GM21717 (cell line): ENCODE results near the gene GMPPA.

Experiments
- ATAC-seq: cut with Tn5 transposase; IDR thresholded peaks from one replicate; pipeline ENCODE4 v1.9.1; 2021; ENCODE audit warnings: mild to moderate bottlenecking, moderate library complexity; ENCODE audit not compliant: unreplicated experiment

Gene GMPPA

GRCh38 chr2:219501849-219502248 lies 3.2 kb downstream of the GMPPA start:
- no peak for ATAC-seq

GRCh38 chr2:219502618-219503017 lies 3.9 kb downstream of the GMPPA start:
- no peak for ATAC-seq

GRCh38 chr2:219505585-219505984 lies 6.9 kb downstream of the GMPPA start:
- ATAC-seq, result no peak

DNA sequence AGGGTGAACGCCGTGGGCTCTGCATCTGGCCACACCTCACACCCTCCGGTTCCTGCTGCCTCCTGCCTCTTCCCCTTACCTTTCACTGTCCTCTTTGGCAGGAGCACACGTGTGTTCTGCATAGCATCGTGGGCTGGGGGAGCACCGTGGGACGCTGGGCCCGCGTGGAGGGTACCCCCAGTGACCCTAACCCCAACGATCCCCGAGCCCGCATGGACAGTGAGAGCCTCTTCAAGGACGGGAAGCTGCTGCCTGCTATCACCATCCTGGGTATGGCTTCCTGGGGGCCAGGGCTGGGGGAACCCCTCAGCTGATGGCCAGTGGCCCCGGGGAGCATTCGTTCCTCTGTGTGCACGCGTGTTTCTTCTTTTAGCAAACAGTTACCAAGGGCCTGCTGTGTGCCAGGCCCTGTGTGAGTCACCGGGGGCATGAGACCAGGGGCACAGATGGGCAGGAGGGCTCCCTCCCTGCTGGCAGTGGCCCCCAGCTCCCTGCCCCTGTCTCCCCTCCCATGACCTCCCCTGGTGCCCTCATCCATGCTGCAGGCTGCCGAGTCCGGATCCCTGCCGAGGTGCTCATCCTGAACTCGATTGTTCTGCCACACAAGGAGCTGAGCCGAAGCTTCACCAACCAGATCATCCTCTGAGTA lies 7.6 kb downstream of the GMPPA start:
- ATAC-seq, result no peak

DNA sequence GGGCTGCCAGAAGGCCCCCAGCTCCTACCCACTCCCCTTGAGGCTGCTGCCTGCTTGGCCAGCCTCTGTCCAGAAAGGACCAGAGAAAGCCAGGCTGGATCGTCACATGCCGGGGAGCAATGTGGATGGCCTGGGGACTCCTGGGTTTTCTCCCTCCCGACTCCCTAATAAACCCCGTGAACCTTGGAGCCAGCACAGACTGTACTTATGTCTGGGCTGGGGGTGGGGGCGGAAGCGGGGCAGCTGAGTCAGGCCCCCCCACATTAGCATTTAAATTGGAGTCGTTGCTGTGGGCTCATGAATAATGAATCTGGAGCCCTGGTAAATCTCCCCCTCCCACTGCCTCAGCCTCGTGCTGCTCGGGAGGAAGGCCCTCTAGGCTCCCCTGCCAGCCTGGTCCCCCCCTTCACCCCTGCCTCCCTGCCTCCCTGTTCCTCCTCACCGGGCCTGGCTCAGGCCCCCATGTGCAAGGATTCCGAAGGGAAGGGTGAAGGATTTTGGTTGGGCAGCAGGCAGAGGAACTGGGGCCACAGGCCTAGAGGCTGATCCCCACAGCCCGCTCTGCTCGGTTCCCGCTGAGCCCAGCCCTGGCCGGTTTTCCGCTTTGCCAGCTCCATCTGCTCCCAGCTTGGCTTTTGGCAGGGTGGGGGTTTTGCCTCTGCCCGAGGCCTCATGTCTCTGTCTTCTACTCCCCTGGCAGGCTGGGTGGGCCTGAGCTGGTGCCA lies 8.3 kb downstream of the GMPPA start:
- no peak for ATAC-seq

DNA sequence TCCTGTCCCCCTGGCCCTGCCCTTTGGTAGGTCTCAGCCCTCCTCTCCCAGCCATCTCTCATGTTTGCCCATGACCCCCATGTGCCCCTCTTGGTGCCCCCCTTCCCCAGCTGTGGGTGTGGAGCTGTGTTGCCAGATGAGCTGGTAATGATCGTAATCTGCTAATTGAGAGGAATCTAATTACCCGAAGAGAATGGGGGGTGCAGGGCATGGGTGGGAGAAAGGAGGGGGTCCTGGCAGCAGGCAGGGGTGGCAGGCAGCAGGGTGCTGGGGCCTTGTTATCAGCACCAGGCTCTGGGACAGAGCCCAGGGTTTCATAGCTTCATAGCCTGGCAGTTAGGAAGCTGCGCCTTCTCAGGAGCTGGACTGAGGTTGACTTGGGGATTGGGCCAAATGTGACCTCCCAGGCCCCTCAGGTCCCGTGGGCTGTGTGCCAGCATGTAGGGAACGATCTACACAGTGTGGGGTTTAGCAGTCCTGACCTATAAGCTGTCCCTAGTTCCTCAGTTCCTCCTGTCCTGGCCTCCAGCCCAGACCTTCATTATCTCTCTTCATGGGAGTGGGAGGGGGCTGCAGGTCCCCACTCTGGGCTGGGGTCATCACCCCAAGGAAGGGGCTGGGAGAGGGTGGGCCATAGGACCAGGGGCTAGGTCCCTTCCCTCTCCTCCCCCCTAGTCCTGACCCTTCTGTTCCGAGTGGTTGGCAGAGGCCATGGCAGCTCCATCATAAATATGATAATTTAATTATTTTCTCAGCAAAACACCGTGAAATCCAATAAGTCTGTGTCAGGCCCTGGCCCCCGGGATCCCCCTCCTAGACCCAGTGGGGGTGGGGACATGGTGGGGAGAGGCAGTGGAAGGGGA lies 9.1 kb downstream of the GMPPA start:
- ATAC-seq, result no peak

DNA sequence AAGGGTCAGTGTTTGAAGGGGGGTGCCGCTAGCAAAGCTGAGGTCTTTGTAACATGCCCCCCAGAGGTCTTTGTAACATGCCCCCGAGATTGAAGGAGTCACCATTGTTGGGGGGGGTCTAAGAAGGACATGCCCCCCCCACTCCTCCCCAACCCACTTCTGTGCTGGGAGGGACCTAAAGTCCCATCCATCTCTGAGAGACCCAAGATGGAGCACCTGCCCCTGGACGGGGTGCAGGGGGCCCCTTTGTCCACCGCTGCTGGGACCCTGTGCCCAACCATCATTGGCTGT lies 9.7 kb downstream of the GMPPA start:
- ATAC-seq, result no peak

- ATAC-seq, result no peak
Observed at GRCh38 chr2:219508971-219509779, 10.5 kb downstream of the GMPPA start.

GRCh38 chr2:219509780-219510511 lies 11.3 kb downstream of the GMPPA start:
- ATAC-seq, result no peak

DNA sequence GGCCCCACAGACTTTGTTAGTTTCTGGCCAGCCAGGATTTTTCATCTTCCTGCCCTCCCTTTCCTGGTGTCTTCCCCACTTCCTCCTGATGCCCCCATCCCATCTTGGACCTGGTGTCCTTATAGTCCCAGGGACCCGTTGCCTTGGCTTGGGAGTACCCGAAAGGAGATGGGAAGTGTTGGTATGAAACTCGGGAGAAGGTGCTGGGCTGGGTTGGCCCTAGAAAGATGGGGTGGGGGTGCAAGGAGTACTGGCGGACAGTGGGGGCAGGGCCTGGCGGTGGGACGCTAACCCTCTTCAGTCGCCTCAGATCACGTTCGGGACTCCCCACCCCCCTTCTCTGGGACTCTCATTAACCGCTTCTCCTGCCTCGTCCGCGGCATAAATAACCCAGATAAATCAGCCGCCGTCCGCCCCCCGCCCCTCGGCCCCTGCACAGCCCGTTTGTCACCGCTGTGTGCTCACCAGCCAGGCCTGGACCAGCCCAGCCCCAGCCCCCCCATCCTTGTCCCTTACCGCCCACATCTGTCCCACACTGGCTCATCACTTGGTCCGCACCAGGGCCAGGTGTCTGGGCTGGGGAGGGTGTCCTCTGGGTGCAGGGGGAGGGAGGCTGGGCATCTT lies 11.9 kb downstream of the GMPPA start:
- no peak for ATAC-seq

DNA sequence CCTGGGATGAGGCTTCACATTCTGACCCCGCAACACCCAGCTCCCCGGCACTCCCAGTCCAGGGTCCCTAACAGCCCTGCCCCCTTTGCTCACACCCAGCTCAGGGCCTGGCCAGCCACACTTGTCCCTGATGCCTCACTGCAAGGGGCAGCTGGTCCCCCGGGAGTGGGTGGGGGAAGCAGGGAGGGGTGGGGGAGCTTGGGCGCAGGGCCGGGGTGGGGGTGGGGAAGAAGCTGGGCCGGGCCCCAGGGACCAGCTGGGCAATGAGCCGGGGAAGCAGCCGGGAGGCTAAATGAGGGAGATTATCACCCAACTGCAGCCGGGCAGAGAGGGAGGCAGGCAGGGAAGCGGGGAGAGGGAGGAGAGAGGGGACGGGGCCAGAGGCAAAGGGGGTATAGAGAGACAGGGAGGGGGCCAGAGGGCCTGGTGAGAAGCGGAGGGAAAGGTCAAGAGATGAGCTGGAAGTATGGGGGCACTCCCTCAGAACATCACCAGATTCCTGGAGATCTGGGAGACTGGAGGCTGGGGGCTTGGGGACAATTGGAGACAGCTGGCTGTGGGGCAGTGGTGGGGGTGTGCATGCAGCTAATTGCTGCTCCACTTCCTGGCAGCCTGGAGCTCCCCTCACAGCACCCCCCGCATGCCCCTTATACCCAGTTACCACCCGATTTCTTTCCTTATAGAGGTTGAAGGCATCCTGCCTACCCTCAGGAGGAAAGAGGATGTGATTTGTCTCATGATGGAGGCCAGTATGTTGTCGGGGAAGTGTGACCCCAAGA lies 13.0 kb downstream of the GMPPA start:
- no peak for ATAC-seq

DNA sequence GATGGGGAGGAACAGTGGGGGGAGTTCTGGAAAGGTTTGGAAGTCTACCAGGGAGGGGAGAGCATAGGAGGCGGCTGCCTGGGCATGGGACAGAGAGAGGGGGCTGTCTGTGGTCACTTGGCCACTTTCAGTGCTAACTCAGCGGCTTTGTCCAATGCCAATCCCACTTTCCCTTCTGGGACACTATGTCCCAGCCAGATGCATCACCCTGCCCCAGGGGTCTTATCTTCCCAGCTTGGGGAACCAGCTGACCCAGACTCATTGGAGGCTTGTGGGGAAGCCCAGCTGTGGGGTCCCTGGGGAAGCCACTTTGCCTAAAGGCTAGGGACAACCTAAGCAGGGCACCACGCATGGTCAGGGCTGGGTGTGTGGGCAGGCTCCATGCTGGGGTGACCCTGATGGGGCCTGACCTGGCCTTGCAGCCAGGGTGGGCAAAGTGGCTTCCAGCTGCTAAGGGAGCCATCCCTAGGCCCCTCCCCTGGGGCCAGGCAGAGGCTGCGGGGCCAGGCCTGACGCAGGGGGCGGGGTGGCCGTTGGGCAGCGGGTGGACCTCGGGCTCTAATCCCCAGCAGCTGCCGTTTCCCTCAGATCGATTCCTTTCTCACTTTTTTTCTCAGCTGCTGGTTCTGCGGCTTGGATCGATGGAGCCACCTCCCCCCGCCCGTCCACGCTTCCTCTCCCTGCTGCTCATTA lies 14.0 kb downstream of the GMPPA start:
- ATAC-seq, result no peak

DNA sequence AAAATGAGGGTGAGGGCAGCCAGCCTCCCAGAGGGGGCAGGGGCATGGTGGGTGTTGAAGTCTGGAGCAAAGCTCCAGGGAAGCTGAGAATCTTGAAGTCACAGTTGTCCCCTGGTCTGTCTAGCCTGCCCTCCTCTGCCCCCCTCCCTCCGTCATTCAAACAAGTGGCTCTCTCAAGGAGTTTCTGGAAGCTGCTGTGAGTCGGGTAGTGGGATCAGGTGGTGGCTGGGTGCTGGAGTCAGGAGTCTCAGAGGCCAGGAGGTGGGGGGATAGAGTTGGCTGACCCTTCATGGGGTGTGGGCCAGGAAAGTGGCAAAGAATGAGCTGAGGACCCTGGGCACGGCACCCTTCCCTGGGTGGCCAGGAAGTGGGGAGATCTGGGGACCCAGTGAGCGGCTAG lies 15.1 kb downstream of the GMPPA start:
- ATAC-seq, result no peak

DNA sequence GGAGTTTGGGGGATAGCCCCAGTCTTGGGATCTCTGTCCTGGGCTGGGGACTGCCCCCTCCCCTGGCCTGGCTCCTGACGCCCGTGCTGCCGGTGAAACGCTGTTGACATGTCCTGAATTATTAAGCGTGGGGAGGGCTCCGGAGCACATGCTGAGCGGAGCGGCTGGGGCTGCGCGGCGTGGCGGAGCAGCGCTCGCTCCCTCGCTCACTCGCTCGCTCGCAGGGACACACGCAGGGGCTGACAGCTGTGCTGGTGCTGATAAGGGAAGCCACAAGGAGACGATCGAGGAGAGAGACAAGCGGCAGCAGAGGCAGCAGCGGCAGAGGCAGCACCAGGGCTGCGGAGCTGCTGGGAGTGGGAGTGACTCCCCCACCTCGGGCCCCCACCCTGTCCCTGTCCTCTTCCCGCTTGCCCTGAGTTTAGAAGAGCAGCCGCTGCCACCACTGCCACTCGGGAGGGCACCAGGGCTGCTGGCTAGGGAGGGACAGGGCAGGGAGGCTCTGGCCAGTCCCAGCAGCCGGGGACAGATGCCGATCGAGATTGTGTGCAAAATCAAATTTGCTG lies 15.6 kb downstream of the GMPPA start, which contains the start of gene ASIC4:
TSS of gene ASIC4 (plus strand) at position 287 of the 566 bp plus-strand sequence. CDS start at position 530, 243 bp downstream.
- no peak for ATAC-seq

DNA sequence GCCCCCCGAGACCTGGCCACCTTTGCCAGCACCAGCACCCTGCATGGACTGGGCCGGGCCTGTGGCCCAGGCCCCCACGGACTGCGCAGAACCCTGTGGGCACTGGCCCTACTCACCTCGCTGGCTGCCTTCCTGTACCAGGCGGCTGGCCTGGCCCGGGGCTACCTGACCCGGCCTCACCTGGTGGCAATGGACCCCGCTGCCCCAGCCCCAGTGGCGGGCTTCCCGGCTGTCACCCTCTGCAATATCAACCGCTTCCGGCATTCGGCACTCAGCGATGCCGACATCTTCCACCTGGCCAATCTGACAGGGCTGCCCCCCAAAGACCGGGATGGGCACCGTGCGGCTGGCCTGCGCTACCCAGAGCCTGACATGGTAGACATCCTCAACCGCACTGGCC lies 16.1 kb downstream of the GMPPA start:
- ATAC-seq, result no peak

GRCh38 chr2:219515874-219516629 lies 17.4 kb downstream of the GMPPA start:
- no peak for ATAC-seq

DNA sequence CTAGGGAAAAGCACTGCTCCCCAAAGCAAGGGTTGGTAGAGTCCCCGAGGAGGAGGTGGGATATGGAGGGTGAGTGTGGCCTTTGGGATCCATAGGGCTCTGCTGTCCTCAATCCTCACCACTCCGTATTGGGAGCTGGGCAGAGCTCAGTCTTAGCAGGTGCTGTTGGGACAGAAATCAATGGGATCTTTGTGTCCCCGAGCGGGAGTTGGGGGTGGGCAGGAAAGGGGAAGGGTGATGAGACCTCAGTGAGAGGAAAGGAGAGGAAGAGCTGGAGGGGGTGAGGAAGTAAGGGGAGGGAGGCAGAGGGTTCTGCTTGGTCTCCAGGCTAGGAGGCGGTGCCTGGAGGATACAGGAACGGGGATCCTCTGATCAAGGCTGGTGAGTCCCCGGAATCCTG lies 18.2 kb downstream of the GMPPA start:
- no peak for ATAC-seq
